IMR-90 (cell line): Measurements from ENCODE around the gene SLC33A1.

Experiments used
- CEBPB ChIP-seq: IDR thresholded peaks from 2 replicates; pipeline ENCODE4 v1.6.1; 2012; ENCODE audit warnings: low read depth, low read length, improper control_type of control experiment
- CHD1 ChIP-seq: IDR thresholded peaks from 2 replicates; pipeline ENCODE4 v1.6.1; 2012; ENCODE audit warnings: low read depth, low read length, improper control_type of control experiment
- CTCF ChIP-seq: conservative IDR thresholded peaks from 2 replicates; pipeline ENCODE4 v1.5.1; 2012; ENCODE audit warnings: mild to moderate bottlenecking, low read depth, low read length, improper control_type of control experiment
- FOS ChIP-seq: fragments of 150-350 bp; IDR thresholded peaks from 2 replicates; pipeline ENCODE4 v1.6.1; 2016; ENCODE audit warnings: low read depth, low read length
- MAZ ChIP-seq: IDR thresholded peaks from 2 replicates; pipeline ENCODE4 v1.6.1; 2012; ENCODE audit warnings: low read depth, mild to moderate bottlenecking, low read length, improper control_type of control experiment, moderate library complexity, borderline replicate concordance
- POLR2A ChIP-seq: IDR thresholded peaks from 2 replicates; pipeline ENCODE4 v1.6.1; 2012; ENCODE audit warnings: mild to moderate bottlenecking, low read depth, low read length
- RAD21 ChIP-seq: IDR thresholded peaks from 2 replicates; pipeline ENCODE4 v1.6.1; 2012; ENCODE audit warnings: low read length, improper control_type of control experiment
- RCOR1 ChIP-seq: IDR thresholded peaks from 2 replicates; pipeline ENCODE4 v1.6.1; 2012; ENCODE audit warnings: mild to moderate bottlenecking, low read length, improper control_type of control experiment; ENCODE audit not compliant: insufficient replicate concordance
- RFX5 ChIP-seq: IDR thresholded peaks from 2 replicates; pipeline ENCODE4 v1.8.0; 2012; ENCODE audit warnings: low read depth, mild to moderate bottlenecking, low read length, moderate library complexity
- SMC3 ChIP-seq: fragments of 150-350 bp; IDR thresholded peaks from 2 replicates; pipeline ENCODE4 v1.6.1; 2016; ENCODE audit warnings: low read depth, mild to moderate bottlenecking, antibody characterized with exemption, low read length, moderate library complexity

- TF ChIP-seq CTCF (no peak), CEBPB (no peak), CHD1 (no peak), POLR2A (no peak), RFX5 (no peak), RAD21 (no peak), SMC3 (no peak), RCOR1 (no peak), MAZ (no peak), FOS (no peak)
Measured at GRCh38 chr3:155843569-155843968, 10.7 kb downstream of the SLC33A1 start.
